Fibroblast of villous mesenchyme (primary cell): ENCODE measurements around the gene TELO2. TPM values are rescaled to one million over a fixed set of nuclear protein-coding genes. Genes with fewer than 3 reads are reported as not detected.

Experiments used
- DNase-seq: peaks from one replicate; pipeline ENCODE4 v3.0.0-alpha.2; 2010; ENCODE audit warnings: low read depth
- H3K4me3 ChIP-seq: 2 replicates; pipeline ENCODE4 v1.5.1; 2011; ENCODE audit warnings: low read depth, mild to moderate bottlenecking, low read length
- total RNA-seq: library from RNA; depleted of rRNA; stranded (reverse); fragments of >200 nt; gene quantifications from 2 replicates; pipeline ENCODE4 v1.2.3, GENCODE V29; 2012
- TF ChIP-seq, protein P1 (sequence below): IDR thresholded peaks from 2 replicates; pipeline ENCODE4 v1.5.1; 2012; ENCODE audit warnings: low read depth, mild to moderate bottlenecking, low read length; ENCODE audit not compliant: insufficient read depth

Gene TELO2
- total RNA-seq, 1 donor: 21.6 TPM

DNA sequence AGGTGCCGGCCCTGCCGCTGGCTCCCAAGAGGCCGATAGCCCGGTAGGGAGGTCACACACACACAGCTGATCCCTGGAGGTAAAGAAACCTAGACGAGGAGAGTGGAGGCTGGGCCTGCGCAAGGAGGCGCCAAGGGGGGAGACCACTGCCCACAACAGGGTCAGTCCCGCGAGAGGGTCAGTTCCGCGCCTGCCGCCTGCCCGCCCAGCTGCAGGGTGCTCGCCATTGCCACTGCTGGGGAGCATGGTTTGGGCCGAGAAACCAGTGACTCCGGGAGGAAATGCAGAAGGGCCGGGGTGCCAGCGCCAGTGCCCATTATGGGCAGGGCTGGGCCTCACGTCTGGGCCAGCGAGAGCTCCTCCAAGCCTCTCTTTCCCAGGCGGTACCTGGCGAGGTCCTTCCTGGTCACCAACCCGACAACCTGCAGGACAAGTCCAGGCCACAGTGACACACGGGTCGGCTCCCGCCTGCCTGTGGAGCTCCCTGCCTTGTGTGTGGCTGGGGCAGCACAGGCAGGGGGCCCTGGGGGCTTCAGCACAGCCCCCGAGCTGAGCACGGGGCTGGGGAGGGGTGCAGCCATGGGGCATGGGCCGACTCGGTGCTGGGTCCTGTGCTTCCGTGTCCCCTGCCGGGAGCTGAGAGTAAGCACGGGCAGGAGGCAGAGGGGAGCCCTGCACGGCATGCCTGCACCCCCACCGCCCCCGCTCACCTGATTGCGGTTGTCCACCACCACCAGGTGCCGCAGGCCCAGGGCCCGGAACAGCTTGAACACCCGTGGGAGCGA lies 46.7 kb upstream of the TELO2 start:
- DNase-seq: no peak
- H3K4me3 ChIP-seq: no peak overlapping the region
- TF ChIP-seq, protein P1, sequence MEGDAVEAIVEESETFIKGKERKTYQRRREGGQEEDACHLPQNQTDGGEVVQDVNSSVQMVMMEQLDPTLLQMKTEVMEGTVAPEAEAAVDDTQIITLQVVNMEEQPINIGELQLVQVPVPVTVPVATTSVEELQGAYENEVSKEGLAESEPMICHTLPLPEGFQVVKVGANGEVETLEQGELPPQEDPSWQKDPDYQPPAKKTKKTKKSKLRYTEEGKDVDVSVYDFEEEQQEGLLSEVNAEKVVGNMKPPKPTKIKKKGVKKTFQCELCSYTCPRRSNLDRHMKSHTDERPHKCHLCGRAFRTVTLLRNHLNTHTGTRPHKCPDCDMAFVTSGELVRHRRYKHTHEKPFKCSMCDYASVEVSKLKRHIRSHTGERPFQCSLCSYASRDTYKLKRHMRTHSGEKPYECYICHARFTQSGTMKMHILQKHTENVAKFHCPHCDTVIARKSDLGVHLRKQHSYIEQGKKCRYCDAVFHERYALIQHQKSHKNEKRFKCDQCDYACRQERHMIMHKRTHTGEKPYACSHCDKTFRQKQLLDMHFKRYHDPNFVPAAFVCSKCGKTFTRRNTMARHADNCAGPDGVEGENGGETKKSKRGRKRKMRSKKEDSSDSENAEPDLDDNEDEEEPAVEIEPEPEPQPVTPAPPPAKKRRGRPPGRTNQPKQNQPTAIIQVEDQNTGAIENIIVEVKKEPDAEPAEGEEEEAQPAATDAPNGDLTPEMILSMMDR: no peak

DNA sequence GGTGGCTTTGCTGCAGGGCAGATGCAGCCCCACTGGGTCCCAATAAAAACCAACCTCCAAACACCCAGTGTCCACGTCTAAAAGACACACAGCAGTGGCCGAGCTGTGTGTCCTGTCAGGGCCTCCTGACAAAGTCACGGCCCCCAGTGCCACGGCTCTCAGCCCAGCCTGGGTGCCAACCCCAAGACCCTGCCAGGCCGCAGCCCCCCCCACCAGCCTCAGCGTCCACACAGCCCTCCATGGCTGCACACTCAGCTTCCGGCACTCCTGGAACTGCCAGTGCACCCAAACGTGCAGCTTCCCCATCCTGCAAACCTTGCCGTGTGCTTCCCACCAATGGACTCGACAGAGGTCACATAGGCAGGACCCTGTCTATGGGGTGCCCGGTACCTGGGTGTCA lies 45.2 kb upstream of the TELO2 start:
- no peak overlapping the region for H3K4me3 ChIP-seq
- DNase-seq: no peak
- TF ChIP-seq, protein P1: no peak

DNA sequence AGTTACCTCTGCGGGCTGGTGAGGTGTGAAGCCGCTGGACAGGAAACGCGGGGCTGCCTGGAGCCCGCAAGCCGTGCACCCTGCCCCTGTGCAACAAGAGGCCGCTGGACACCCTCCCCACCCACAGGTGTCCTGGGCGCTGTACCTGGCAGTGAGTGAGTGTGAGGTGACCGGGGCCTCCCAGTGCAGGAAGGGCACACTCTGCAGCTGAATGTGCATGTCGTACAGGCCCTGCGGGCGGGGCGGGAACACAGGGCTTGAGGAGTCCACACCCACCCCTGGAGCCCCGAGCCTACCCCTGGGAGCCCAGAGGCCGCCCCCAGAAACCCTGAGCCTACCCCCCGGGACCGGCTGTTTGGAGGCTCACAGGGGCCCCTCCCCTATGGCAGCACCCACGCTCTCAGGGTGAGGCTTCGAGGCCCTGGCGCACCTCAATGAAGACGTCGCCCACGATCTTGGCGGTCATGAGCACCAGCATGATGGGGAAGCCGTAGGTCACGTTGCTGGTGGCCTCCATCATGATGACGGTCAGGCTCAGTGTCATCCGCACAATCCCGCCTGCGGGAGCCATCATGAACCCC lies 44.5 kb upstream of the TELO2 start:
- DNase-seq: no peak
- no peak overlapping the region for H3K4me3 ChIP-seq
- TF ChIP-seq, protein P1: no peak

DNA sequence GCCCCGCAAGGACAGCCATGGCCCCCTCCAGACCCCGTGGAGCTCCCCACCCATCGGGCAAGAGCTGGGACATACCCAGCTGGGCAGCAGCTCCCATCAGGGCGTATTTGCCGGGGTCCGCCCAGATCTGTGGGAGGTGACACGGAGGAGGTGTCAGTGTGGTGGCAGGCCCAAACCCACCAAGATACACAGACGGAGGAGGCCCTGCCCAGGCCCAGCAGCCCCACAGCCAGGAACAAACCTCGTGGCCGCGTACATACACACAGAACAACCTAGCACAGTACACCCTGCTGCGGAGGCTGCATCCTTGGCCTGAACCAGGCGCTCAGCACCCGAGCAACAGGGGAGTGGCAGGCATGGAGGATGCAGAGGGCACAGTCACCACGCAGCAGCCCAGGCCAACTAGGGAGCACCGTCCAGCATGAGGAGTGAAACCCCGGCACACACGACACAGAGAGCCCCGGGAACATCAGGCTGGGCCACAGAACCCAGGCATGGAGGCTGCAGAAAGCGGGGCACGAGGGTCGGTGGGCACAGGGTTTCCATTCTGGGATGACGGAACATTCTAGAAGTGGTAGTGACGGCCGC lies 43.9 kb upstream of the TELO2 start:
- H3K4me3 ChIP-seq: no peak overlapping the region
- DNase-seq: no peak
- TF ChIP-seq, protein P1: no peak

DNA sequence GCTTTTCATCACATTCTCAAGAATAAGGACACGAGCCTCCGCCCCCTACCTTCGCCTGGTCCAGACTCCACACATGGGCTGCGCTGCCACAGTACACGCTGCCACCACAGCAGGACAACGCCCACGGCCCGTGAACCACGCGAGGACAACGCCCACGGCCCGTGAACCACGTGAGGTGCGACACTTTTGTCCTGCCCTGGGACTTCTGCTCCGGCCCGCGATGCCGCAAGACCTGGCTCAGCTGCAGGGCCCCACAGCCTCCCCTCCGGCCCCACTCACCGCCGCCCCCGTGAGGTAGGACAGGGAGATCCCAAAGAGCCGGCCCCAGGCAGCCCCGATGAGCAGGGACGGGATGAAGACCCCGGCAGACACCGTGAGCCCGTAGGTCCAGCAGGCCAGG lies 42.9 kb upstream of the TELO2 start:
- no peak overlapping the region for H3K4me3 ChIP-seq
- DNase-seq: no peak
- TF ChIP-seq, protein P1: no peak

DNA sequence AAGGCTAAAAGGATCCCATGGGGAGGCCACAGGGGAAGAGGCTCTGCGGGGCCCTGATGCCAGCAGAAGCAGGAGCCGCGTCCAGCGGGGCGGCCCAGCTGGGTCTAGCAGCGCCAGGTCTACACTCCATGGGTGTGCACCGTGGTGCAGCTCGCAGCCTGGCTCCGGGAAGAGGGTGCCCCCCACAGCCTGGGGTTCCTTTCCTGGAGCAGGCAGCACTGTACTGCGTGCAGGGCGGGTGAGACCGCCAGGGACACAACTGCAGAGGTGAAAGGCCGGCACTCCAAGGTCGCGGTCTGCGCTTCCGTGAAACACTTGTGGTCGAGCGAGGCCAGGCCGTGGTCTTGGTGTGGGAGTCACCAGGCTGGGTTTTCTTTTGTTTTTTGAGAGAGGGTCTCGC lies 42.3 kb upstream of the TELO2 start:
- no peak for DNase-seq
- TF ChIP-seq, protein P1: no peak
- H3K4me3 ChIP-seq: no peak overlapping the region
